GM12892 (cell line): Measurements from ENCODE around the gene GARS1.

ENCODE experiments used
- POLR2A ChIP-seq: IDR thresholded peaks from 2 replicates; pipeline ENCODE4 v1.6.1; 2011; ENCODE audit warnings: low read depth, low read length, control low read depth
- POLR2AphosphoS5 ChIP-seq: IDR thresholded peaks from 2 replicates; pipeline ENCODE4 v1.6.1; 2011; ENCODE audit warnings: low read depth, low read length, control low read depth
- TAF1 ChIP-seq: IDR thresholded peaks from 2 replicates; pipeline ENCODE4 v1.6.1; 2011; ENCODE audit warnings: low read depth, mild to moderate bottlenecking, control low read depth, low read length, borderline replicate concordance

DNA sequence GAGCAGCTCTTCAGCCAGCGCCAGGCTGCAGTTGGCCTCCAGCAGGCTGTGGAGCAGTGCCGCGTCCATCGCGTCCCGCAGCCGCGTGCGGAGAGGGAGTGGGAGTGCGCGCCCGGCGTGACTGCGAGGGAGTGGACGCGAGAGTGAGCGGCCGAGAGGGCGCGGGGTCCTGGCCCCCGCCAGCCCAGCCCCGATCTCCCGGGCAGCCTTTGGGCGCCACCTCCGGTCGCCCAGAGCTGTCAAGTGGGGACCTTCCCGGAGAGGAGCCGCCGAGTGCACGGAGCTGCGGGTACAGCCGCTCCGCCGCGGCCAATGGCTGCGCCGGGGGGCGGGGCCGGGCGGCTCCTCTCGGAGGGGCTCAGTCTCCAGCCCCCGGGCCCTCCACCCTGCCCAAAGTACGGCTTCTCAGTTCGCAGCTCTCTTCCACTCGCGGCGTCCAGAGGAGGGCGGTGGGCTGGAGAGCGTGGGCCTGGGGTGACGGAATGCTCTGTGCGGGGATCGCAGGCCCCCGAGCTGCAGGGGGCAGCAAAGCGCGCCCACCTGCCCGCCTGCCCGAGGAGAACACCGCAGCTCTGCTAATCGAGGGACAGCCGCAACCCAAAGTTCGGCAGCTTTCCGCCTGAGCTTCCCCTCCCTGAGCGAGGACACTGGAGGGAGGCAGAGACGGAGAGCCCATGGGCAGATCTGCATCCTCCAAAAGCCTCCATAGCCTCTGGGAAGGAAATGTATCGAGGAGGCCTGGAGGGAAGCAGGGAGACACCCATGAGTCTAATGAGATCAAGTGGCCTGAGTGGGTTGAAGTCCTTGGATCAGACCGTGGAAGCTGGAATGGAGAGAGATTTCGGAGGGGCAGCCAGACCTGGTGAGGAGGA is 87.8 kb downstream of the GARS1 start, which contains the start of gene CRHR2:
- no peak for TF ChIP-seq POLR2A
- no peak for TF ChIP-seq POLR2AphosphoS5
- TF ChIP-seq TAF1, result no peak
